HepG2 (cell line): ENCODE measurements around the gene SPAG7. TPM values are rescaled to one million over a fixed set of nuclear protein-coding genes. Genes with fewer than 3 reads are reported as not detected.

Experiments used
- CHD4 ChIP-seq: fragments of 200-600 bp; sonication (generic); IDR thresholded peaks from 2 replicates; pipeline ENCODE4 v1.7.0; 2017; ENCODE audit warnings: mild to moderate bottlenecking, low read length, borderline replicate concordance
- MBNL3 ChIP-seq: fragments of 250-450 bp; sonication (Bioruptor Pico); conservative IDR thresholded peaks from 2 replicates; pipeline ENCODE4 v1.8.0; 2022; ENCODE audit warnings: mild to moderate bottlenecking, inconsistent platforms
- NBN ChIP-seq: fragments of 450-650 bp; conservative IDR thresholded peaks from 2 replicates; pipeline ENCODE4 v1.6.1; 2017
- NFE2L1 ChIP-seq: sonication (generic); formaldehyde crosslinking; IDR thresholded peaks from 2 replicates; pipeline ENCODE4 v1.4.0; 2020; ENCODE audit warnings: missing genetic modification reagents, mild to moderate bottlenecking, borderline replicate concordance
- PHF8 ChIP-seq: sonication (generic); formaldehyde crosslinking; IDR thresholded peaks from 2 replicates; pipeline ENCODE4 v1.5.0; 2020; ENCODE audit warnings: missing genetic modification reagents
- RBFOX2 ChIP-seq: fragments of 200-400 bp; formaldehyde crosslinking; IDR thresholded peaks from 2 replicates; pipeline ENCODE4 v1.6.1; 2017; ENCODE audit warnings: low read depth, mild to moderate bottlenecking, low read length
- RBM39 ChIP-seq: fragments of 200-400 bp; formaldehyde crosslinking; IDR thresholded peaks from one replicate; pipeline ENCODE4 v1.6.1; 2018; ENCODE audit warnings: antibody characterized with exemption, mild to moderate bottlenecking, low read depth, low read length; ENCODE audit not compliant: poor library complexity, severe bottlenecking
- SKI ChIP-seq: fragments of 450-650 bp; IDR thresholded peaks from one replicate; pipeline ENCODE4 v1.6.1; 2018; ENCODE audit warnings: mild to moderate bottlenecking; ENCODE audit not compliant: partially characterized antibody
- TBX2 ChIP-seq: sonication (generic); formaldehyde crosslinking; IDR thresholded peaks from 2 replicates; pipeline ENCODE4 v1.5.0; 2020; ENCODE audit warnings: missing genetic modification reagents, mild to moderate bottlenecking, borderline replicate concordance
- XRCC5 ChIP-seq: fragments of 200-400 bp; formaldehyde crosslinking; optimal IDR thresholded peaks from 2 replicates; pipeline ENCODE3; 2017; ENCODE audit warnings: mild to moderate bottlenecking, low read length
- ZNF160 ChIP-seq: sonication (generic); formaldehyde crosslinking; IDR thresholded peaks from 2 replicates; pipeline ENCODE4 v1.8.0; 2022; ENCODE audit warnings: mild to moderate bottlenecking, inconsistent platforms, missing genetic modification reagents
- ZNF20 ChIP-seq: sonication (generic); formaldehyde crosslinking; IDR thresholded peaks from 2 replicates; pipeline ENCODE4 v1.4.0; 2020; ENCODE audit warnings: mild to moderate bottlenecking, moderate library complexity, missing genetic modification reagents
- ZNF530 ChIP-seq: sonication (generic); formaldehyde crosslinking; IDR thresholded peaks from 2 replicates; pipeline ENCODE4 v1.5.0; 2020; ENCODE audit warnings: low read depth, mild to moderate bottlenecking, missing genetic modification reagents
- ZNF607 ChIP-seq: sonication (generic); formaldehyde crosslinking; IDR thresholded peaks from 2 replicates; pipeline ENCODE4 v1.5.1; 2020; ENCODE audit warnings: missing genetic modification reagents, mild to moderate bottlenecking, borderline replicate concordance
- ZSCAN30 ChIP-seq: sonication (generic); formaldehyde crosslinking; IDR thresholded peaks from 2 replicates; pipeline ENCODE4 v1.5.0; 2020; ENCODE audit warnings: mild to moderate bottlenecking, missing genetic modification reagents
- polyA plus RNA-seq, 8 experiments: library from polyadenylated mRNA; depleted of rRNA in 3 of 8; stranded (reverse) in 7 of 8; unstranded in 1 of 8; fragments of >200 nt; fragmentation: Illumina TruSeq in 4 of 8; extraction: Trizol in 4 of 8; gene quantifications; 2 replicates each; pipeline versions ENCODE4 v1.2.1 to v1.2.3, GENCODE V29; 2011 to 2016; ENCODE audit warnings: low read depth in 4 of 8, missing spikeins in 1 of 8, mixed read lengths in 1 of 8; ENCODE audit not compliant: insufficient read depth in 1 of 8
- total RNA-seq, 5 experiments: library from RNA; depleted of rRNA; stranded (reverse); fragments of >200 nt; fragmentation: Illumina TruSeq; extraction: Trizol; gene quantifications; 2 replicates each; pipeline ENCODE4 v1.2.3, GENCODE V29; 2016; ENCODE audit warnings: low read depth in 1 of 5
- TF ChIP-seq, protein P1 (sequence below): sonication (generic); formaldehyde crosslinking; IDR thresholded peaks from 2 replicates; pipeline ENCODE4 v1.4.0; 2020; ENCODE audit warnings: missing genetic modification reagents
- TF ChIP-seq, protein P2 (sequence below): sonication (generic); formaldehyde crosslinking; IDR thresholded peaks from 2 replicates; pipeline ENCODE4 v1.8.0; 2023; ENCODE audit warnings: mild to moderate bottlenecking, missing genetic modification reagents
- TF ChIP-seq, protein P3 (sequence below): sonication (generic); formaldehyde crosslinking; conservative IDR thresholded peaks from 2 replicates; pipeline ENCODE4 v1.8.0; 2022; ENCODE audit warnings: mild to moderate bottlenecking, moderate library complexity, missing genetic modification reagents
- TF ChIP-seq, protein P4 (sequence below): sonication (generic); formaldehyde crosslinking; IDR thresholded peaks from 2 replicates; pipeline ENCODE4 v1.4.0; 2020; ENCODE audit warnings: missing genetic modification reagents
- TF ChIP-seq, protein P5 (sequence below): IDR thresholded peaks from 2 replicates; pipeline ENCODE4 v1.6.1; 2012; ENCODE audit warnings: inconsistent platforms

The SPAG7 gene
- total and polyA plus RNA-seq, 2 of the 13 experiments (the other 11 are each of a cell fraction or from before 2014, with no cell fraction given): 51.0 to 59.0 TPM

DNA sequence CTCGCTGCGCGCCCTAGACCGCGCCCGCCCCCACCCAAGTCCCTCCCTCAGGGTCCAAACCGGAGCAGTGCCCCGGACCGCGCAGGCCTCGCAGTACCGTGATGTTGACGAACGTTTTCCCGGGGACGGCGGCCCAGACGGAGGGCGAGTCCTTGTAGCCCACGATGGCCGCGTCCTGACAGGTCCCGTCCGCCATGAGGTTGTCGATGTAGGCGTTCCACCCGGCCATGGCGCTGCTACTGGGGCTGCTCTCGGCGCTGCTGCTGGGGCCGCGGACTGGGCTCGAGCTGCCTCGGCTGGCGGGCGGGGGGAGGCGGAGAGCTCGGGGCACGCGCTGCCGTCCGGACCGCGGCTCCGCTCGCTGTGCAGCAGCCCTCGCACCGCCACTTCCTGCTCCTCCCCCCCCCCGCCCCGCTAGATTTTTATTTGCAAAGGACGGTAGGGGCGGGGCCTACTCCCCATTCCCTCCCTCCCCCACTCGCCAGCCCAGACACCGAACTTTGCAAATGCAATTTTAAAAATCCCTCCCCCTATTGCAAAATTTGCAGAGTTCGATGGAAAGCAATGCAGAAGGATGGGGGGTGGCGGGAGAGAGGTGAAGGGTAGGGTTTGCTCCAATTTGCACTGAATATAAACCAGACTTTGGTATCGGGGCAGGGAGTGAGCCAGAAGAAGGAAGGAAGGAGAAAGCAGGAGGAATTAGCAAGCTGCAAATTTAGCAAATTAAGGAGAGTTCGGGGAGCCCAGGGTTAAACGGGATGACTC, 19.3 kb downstream of the SPAG7 start, which contains the start of gene PFN1 (continued):
- TF ChIP-seq, protein P1, sequence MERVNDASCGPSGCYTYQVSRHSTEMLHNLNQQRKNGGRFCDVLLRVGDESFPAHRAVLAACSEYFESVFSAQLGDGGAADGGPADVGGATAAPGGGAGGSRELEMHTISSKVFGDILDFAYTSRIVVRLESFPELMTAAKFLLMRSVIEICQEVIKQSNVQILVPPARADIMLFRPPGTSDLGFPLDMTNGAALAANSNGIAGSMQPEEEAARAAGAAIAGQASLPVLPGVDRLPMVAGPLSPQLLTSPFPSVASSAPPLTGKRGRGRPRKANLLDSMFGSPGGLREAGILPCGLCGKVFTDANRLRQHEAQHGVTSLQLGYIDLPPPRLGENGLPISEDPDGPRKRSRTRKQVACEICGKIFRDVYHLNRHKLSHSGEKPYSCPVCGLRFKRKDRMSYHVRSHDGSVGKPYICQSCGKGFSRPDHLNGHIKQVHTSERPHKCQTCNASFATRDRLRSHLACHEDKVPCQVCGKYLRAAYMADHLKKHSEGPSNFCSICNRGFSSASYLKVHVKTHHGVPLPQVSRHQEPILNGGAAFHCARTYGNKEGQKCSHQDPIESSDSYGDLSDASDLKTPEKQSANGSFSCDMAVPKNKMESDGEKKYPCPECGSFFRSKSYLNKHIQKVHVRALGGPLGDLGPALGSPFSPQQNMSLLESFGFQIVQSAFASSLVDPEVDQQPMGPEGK (CRISPR knock-in tag): peak; percentile 49
- TF ChIP-seq NBN (no peak), XRCC5 (no peak), RBM39 (peak; percentile 82), SKI (peak; percentile 75), PHF8 (CRISPR knock-in tag) (peak; percentile 69), ZSCAN30 (CRISPR knock-in tag) (peak; percentile 21; the same call in 1 of the 2 replicates), ZNF530 (CRISPR knock-in tag) (no peak), RBFOX2 (peak; percentile 87), ZNF160 (peak; percentile 27; the same call in 1 of the 2 replicates), ZNF607 (CRISPR knock-in tag) (peak; percentile 91), ZNF20 (CRISPR knock-in tag) (peak; percentile 63; the same call in 1 of the 2 replicates), MBNL3 (no peak), TBX2 (CRISPR knock-in tag) (peak; percentile 56; the same call in 1 of the 2 replicates), NFE2L1 (CRISPR knock-in tag) (peak; percentile 73; the same call in 1 of the 2 replicates), CHD4 (peak; percentile 56; the same call in 1 of the 2 replicates)
- TF ChIP-seq, protein P2, sequence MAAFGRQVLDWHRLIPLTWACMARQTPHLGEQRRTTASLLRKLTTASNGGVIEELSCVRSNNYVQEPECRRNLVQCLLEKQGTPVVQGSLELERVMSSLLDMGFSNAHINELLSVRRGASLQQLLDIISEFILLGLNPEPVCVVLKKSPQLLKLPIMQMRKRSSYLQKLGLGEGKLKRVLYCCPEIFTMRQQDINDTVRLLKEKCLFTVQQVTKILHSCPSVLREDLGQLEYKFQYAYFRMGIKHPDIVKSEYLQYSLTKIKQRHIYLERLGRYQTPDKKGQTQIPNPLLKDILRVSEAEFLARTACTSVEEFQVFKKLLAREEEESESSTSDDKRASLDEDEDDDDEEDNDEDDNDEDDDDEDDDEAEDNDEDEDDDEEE: peak; percentile 75; the same call in 1 of the 2 replicates
- TF ChIP-seq, protein P3, sequence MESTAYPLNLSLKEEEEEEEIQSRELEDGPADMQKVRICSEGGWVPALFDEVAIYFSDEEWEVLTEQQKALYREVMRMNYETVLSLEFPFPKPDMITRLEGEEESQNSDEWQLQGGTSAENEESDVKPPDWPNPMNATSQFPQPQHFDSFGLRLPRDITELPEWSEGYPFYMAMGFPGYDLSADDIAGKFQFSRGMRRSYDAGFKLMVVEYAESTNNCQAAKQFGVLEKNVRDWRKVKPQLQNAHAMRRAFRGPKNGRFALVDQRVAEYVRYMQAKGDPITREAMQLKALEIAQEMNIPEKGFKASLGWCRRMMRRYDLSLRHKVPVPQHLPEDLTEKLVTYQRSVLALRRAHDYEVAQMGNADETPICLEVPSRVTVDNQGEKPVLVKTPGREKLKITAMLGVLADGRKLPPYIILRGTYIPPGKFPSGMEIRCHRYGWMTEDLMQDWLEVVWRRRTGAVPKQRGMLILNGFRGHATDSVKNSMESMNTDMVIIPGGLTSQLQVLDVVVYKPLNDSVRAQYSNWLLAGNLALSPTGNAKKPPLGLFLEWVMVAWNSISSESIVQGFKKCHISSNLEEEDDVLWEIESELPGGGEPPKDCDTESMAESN (CRISPR knock-in tag): no peak; the same call in 1 of the 2 replicates
- TF ChIP-seq, protein P4, sequence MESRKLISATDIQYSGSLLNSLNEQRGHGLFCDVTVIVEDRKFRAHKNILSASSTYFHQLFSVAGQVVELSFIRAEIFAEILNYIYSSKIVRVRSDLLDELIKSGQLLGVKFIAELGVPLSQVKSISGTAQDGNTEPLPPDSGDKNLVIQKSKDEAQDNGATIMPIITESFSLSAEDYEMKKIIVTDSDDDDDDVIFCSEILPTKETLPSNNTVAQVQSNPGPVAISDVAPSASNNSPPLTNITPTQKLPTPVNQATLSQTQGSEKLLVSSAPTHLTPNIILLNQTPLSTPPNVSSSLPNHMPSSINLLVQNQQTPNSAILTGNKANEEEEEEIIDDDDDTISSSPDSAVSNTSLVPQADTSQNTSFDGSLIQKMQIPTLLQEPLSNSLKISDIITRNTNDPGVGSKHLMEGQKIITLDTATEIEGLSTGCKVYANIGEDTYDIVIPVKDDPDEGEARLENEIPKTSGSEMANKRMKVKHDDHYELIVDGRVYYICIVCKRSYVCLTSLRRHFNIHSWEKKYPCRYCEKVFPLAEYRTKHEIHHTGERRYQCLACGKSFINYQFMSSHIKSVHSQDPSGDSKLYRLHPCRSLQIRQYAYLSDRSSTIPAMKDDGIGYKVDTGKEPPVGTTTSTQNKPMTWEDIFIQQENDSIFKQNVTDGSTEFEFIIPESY: 0 out of 2 replicates have a peak, but pooled peaks have one; percentile 5
- TF ChIP-seq, protein P5, sequence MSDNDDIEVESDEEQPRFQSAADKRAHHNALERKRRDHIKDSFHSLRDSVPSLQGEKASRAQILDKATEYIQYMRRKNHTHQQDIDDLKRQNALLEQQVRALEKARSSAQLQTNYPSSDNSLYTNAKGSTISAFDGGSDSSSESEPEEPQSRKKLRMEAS: peak; percentile 68; the same call in 1 of the 2 replicates
